Activated T-cell treated with anti-CD3 and anti-CD28 coated beads for 24 hours (primary cell): ENCODE data around the gene PRPS1L1.

Experiments used
- DNase-seq: peaks from one replicate; pipeline ENCODE4 v3.0.0-alpha.2; 2020; ENCODE audit warnings: low read depth

PRPS1L1 gene

GRCh38 chr7:18027628-18028027, at the start of gene PRPS1L1:
PRPS1L1 (minus strand) TSS chr7:18027846.
- no peak for DNase-seq

- DNase-seq = no peak
Observed at GRCh38 chr7:18076461-18076860, 48.8 kb upstream of the PRPS1L1 start.

GRCh38 chr7:18068745-18069144, 41.1 kb upstream of the PRPS1L1 start:
- no peak for DNase-seq

DNA sequence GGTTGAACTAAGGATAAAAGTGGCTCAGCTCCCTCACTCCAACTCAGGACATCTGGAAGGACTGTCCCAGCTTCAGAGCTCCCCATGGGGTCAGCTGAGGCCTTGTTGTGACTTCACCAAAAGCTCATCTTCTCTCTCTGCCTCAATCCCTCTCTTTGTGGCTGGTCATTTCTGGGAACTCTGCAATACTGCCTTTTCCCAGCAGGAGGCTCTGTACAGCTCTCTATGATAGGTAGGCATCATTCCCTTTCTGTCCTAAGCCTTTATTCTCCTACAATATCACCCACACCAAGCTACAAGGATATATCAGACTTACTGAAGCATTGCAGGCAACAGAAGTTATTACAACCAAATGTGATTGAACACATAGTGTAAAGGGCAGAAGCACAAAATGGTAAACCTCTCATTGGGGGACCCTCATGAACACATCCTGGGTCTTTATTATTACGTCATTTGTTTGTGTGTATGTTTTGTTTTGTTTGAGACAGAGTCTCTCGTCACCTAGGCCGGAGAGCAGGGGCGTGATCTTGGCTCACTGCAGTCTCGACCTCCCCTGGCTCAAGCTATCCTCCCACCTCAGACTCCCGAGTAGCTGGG, 36.7 kb upstream of the PRPS1L1 start:
- no peak for DNase-seq

DNA sequence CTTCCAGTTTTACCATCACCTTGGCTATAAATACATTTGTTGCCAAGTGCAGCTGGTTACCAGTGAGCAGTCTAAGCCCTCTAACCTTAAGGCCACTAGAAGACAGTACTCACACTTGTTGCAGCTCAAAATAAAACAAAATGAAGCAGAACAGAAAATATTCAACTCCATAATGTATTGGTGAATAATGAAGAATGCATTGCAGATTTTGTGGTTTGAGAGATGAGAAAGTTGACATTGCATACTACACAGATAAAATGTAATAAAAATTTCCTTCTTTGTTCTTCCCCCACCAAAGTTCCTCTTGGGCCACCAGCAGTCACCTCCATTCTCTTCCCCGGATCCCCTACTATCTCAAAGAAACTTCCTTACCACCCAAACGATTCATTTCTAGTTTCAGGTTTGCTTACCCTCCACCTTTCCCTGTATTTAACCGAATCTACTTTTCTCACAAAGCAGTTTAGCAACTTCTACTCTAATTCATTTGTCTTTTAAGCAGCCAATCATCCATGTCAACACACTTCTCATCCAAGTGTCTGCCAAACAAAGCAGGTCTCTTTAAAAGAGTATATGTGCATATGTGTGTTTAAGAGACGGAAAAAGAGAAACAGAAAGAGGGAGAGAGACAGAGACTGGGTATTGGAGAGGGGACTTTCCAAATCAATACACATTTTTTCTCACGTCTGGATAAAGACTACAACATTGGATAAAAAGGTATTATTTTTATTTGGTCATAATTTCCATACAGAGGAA, 35.7 kb upstream of the PRPS1L1 start:
- DNase-seq = no peak

DNA sequence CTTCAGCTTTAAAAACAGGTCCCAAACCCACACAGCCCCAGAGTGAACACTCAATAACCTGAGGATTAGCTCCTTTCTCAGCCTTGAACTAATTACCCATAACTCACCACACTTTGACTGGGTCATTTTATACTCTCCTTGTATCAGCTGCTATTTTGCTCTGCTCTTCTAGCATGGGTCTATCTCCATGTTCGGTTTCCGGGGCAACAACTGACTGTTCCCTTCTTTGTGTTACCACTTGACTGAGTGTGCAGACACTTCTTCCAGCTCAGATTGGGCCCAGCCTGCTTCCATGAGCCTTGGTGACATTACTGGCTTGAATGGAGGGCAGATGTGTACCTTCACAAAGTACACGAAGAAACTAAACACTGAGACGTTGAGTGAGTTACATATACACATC, 31.5 kb upstream of the PRPS1L1 start:
- DNase-seq = no peak

- no peak for DNase-seq
Observed at GRCh38 chr7:18053941-18054340, 26.3 kb upstream of the PRPS1L1 start.

DNA sequence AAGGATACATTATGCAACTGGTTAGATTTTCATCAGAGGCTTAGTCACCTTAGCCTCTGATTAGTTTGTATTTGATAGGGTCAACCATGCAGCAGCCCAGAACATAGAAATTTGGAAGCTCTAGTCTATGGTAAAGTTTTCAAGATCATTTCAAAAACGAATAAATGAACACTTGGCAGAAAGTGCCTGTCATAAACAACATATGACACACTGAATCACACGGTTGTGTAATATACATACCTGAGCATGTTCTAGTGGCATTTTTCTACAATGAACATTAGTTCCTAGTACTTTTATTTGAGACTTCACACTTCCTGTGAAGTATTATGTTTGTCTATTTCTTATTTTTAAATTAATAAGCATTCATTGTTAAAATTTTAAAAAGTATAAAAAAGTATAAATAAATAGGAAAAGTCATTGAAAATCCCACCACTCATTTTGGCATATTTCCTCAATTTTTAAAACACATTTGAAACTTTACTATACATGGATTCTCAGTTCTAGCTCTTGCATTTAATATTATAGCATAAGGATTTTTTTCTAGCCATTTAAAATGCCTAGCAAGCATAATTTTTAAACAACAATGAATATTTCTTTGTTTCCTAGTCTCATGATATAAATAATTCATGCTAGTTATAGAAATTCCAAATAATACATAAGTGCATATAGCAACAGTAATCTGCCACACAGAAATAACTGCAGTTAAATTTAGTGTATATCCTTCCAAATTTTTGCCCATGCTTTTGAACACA, 25.7 kb upstream of the PRPS1L1 start:
- DNase-seq = no peak

GRCh38 chr7:18049262-18049661, 21.6 kb upstream of the PRPS1L1 start:
- no peak for DNase-seq

DNA sequence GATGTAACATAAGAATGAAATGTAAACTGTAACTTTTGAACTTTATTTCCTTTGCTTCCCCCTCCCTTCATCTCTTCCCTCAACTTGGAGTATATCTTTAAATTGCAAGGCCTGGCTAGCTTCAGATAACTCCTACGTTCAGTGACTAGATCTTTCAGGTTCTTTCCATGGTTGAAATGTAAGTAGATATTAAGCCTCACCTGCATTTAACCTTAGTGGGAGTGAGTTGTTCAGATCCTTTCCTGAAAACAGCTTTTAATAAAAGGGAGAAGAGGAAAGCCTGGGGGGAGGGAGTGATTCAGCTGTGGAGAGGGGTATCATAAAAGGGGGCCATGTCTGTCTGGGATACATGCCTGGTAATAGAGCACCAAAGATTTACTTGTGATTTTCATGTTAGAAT, 19.0 kb upstream of the PRPS1L1 start:
- no peak for DNase-seq

GRCh38 chr7:18045171-18045570, 17.5 kb upstream of the PRPS1L1 start:
- no peak for DNase-seq

GRCh38 chr7:18041191-18041590, 13.5 kb upstream of the PRPS1L1 start:
- no peak for DNase-seq

- no peak for DNase-seq
Observed at GRCh38 chr7:18040196-18040595, 12.6 kb upstream of the PRPS1L1 start.

DNA sequence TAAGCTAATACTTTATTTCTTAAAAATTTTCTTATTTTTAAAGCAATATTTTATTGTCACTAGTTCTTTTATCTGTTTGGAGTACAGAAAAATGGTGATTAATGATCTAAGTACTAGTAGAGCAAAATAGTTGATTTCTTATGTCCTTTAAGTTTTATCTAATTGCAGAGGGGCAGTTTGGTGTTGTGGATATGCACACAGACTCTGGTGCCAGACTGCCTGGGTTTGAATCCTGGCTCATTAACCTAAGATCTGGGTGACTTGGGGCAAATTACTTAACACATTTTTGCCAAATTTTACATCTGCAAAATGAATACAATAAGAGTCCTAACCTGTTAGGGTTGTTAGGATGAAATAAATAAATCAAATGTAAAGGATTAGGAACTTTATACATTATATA, 10.7 kb upstream of the PRPS1L1 start:
- no peak for DNase-seq

DNA sequence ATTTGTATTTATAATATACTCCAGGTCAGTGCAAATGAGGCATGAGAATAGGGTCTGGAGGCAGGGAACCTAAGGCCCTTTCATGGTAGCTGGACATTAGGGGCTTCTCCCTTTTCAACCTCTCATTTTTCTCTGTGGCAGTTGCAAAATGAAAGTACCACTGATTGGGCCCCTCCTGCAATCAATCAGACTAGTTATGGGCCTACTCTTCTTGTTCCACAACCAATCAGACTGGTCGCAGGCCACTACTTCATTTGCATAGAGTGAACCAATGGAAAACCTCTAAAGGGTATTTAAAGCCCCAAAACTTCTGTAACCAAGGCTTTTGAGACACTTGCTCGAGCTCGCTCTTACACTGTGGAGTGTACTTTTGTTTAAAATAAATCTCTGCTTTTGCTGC, 10.0 kb upstream of the PRPS1L1 start:
- DNase-seq = no peak

GRCh38 chr7:18036783-18037182, 9.1 kb upstream of the PRPS1L1 start:
- DNase-seq = no peak

DNA sequence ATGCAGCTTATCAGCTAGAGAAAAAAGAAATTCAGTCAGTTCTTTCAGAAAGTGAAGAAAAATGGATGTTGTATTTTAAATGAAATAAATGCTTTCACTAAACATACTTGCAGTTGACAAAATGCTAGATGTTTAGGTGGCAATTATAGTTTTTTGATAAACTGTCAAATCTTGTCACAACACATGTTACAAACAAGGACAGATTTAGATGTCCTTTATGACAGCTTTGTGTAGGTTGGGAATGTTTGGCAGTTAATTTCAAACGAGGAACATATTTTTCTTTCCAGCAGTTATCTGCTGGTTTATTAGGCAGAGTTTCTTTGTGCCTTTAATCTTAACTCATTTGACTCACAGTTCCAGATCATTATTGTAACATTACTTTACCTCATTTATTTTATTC, 3.1 kb upstream of the PRPS1L1 start:
- no peak for DNase-seq

DNA sequence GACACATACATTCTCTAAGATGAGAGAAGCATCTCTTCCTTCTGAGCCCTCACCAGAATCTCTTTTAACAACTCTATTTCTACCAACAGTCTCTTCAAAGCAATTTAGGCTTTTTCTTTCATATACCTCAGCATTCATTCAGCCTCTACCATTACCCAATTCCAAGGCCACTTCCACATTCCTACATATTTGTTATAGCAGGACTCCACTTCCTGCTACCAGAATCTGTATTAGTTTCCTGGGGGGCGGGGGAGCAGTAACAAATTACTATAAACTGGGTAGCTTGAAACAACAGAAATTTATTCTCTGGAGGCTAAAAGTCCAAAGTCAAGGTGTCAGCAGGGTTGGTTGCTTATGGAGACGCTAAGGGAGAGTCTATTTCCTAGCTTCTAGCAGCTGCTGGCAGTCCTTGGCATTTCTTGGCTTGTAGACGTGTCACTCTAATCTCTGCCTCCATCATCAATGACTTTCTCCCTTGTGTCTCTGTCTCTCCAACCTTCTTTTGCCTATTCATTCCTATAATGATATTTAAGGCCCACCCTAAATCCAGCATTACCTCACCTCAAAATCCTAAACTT, 7.4 kb downstream of the PRPS1L1 start:
- no peak for DNase-seq

GRCh38 chr7:18019555-18019954, 8.1 kb downstream of the PRPS1L1 start:
- no peak for DNase-seq

GRCh38 chr7:18018296-18019215, 9.1 kb downstream of the PRPS1L1 start:
- no peak for DNase-seq

DNA sequence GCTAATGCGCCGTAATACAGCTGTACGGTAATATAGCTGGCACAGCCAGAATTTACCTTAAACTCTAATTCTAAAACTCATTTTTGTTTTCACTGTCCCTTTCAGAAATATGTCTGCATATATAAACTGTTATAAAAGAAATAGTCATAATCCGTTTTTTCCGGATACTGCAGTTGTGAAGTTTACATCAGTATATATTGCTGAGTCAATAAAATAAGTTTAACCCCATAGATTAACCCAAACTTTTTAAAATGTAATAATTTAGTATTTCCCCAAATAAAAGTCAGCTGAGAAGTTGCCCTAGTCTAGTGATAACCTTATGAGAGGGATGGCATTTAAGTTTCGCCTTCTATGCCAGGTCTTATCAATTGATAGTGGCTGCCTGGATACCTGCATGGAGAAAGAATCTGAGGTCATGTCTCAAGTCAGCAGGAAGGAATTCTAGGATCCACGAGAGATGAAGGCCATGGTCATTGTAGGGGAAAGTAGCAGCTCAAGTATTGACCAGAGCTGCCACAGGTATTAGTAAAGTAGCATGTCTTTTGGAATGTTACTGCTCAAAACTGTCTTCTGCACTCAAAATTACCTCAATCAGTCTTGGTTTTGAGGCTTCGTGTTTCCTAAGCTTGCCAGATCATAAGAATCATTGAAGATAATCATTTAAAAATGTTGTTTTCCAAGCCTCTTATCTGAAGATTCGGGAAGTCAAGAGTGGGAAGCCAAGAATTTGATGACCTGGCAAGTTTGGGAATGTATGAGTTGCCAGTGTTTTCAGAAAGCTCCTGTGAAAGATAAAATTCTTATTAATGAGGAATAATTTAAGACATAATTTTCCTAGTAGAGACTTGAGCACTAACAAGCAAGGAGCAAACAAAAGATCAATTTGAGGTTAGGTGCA, 10.8 kb downstream of the PRPS1L1 start:
- no peak for DNase-seq
